HG03064 (cell line): ENCODE measurements around the gene CTNNA1.
"Not testable (repeated sequence)": the region's sequence is repeated elsewhere in the genome, so short reads cannot be mapped to it uniquely, and the experiment has no call there.

ENCODE experiments used
- ATAC-seq: cut with Tn5 transposase; IDR thresholded peaks from one replicate; pipeline ENCODE4 v1.9.1; 2021; ENCODE audit warnings: low read depth; ENCODE audit not compliant: unreplicated experiment

Gene CTNNA1

GRCh38 chr5:138752951-138753793 is at the start of gene CTNNA1:
Gene CTNNA1 (plus strand): TSS chr5:138753425. CDS start chr5:138781925, 28,500 bp downstream.
- no peak for ATAC-seq

DNA sequence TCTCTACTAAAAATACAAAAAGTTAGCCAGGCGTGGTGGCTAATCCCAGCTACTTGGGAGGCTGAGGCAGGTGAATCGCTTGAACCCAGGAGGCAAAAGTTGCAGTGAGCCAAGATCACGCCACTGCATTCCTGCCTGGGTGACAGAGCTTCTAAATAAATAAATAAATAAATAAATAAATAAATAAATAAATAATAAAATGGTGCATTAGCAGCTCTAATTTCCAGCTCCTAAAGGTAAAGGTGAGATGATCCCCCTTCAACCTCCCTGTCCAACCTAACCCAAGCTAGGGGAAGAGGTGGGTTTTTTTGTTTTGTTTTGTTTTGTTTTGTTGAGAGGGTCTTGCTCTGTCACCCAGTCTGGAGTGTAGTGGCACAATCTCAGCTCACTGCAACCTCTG is 49.4 kb upstream of the CTNNA1 start:
- not testable (repeated sequence) for ATAC-seq

- no peak for ATAC-seq
Measured at GRCh38 chr5:138705007-138705406, 48.2 kb upstream of the CTNNA1 start.

DNA sequence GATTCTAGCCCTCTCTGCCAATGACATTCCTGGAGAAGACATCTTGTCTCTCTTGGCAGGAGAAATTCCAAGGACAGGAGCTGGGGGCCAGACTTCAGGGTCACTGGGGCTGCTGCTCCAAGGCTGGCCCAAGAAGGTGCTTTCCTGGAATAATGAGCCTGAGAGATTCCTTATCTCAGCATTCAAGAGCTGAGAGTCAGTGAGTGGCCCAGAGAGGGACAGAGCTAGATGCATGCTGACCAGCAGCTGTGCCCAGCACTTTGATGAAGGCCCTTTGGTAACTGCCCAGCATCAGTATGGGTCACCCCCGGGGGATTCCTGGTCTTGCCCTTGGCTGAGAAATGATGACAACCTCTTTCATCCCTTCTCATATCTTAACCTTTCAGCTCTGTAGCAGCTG is 47.7 kb upstream of the CTNNA1 start:
- no peak for ATAC-seq

DNA sequence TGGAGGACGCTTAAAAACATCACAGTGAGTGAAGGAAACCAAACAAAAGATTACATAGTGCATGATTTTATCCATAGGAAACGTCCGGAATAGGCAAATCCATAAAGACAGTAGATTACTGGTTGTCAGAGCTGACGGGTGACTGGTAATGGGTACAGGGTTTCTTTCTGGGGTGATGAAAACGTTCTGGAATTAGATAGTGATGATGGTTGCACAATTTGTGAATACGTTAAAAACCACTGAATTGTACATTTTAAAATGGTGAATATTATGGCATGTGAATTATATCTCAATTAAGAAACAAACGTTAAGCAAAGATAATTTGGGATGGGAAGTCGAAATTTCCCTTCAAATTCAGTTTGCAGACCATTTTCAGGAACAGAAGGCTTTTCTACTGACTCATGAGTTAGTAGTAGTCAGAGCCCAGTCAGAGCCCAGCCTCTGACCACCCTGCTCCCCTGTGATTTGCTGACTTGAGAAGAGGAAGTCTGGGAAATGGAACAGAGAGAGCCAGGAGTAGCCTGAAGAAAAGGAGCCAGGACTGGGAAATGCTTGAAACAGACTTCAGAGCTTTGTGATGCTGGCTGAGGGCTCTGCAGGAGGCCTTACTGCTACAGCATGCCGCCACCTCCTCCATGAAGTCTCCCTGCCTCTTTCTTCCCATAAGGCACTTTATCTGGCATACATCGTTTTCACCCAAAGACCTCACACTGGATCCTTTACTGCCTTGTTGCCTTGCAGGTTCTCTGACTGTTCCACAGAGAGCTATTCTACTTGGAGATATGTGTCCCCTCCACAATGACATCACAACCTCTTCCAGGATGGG is 46.4 kb upstream of the CTNNA1 start:
- no peak for ATAC-seq

DNA sequence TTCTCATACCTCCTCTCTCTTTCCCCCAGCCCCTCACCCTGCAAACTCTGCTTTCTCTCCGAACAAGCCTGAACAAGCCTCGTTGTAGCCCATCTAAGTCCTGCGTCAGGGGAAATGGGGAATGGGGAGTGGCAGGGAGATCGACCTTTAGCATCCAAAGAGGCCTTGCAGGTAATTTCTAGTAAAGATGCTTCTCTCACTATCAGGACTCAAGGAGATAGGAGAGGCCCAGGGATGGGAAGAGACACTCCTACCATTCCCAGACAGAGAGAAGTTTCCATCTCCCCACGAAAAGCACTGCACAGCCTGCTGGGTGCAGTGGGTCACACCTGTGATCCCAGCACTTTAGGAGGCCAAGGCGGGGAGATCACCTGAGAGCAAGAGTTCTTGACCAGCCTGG is 44.4 kb upstream of the CTNNA1 start:
- ATAC-seq, result no peak

GRCh38 chr5:138709202-138709601 is 44.0 kb upstream of the CTNNA1 start:
- ATAC-seq, result no peak

DNA sequence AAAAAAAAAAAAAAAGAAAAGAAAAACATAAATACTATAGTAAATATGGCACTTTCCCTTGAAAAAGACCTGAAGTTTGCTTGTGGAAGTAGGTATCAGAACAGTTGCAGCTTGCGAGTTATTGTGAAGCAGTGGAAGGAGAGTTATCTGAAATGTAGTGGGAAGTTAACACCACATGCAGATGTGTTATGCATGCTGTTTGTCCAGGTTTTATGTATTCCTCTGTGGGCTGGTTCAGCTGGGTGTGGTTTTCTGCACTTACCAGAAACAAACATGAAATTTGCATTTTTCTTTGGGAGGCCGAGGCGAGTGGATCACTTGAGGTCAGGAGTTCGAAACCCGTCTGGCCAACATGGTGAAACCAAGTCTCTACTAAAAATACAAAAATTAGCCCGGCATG is 42.1 kb upstream of the CTNNA1 start:
- no peak for ATAC-seq

- no peak for ATAC-seq
Measured at GRCh38 chr5:138711811-138712210, 41.4 kb upstream of the CTNNA1 start.

- no peak for ATAC-seq
Measured at GRCh38 chr5:138712324-138712723, 40.9 kb upstream of the CTNNA1 start.

- ATAC-seq, result no peak
Measured at GRCh38 chr5:138712791-138713190, 40.4 kb upstream of the CTNNA1 start.

GRCh38 chr5:138713247-138713646 is 40.0 kb upstream of the CTNNA1 start:
- no peak for ATAC-seq

DNA sequence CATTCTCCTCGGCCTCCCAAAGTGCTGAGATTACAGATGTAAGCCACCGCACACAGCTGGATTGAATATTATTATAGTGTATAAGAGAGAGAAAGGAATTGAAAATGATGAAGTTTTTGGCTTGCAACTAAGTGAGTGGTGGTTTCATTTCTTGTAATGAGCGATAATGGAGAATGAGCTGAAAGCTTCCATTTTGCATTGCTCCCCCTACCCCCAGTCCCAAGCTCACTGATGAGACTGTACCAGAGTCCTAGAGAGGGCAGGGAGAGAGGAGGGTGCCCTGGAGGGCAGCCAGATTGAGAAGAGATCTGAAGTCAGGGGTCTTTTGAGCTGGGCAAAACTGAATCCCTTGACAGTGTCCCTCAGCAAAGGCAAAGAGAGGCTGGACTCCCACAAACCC is 38.5 kb upstream of the CTNNA1 start:
- ATAC-seq, result no peak

GRCh38 chr5:138715931-138716432 is 37.2 kb upstream of the CTNNA1 start:
- not testable (repeated sequence) for ATAC-seq

GRCh38 chr5:138716456-138716924 is 36.7 kb upstream of the CTNNA1 start:
- ATAC-seq, result no peak

DNA sequence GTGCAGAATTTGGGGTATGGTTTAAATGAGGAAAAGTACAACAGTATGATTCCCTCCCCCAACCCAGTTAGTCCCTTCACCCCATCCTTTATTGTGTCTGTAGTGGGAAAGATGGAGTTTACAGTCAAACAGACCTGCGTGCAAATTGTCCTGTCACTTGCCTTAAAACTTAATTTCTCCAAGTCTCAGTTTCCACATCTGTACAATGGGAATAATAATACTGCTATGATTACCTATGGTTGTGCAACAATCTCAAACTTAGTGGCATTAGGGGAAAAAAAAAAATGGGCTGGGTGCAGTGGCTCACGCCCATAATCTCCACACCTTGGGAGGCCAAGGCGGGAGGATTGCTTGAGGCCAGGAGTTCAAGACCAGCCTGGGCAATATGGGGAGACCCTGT is 35.8 kb upstream of the CTNNA1 start:
- ATAC-seq, result no peak

- ATAC-seq, result no peak
Measured at GRCh38 chr5:138719811-138720210, 33.4 kb upstream of the CTNNA1 start.

GRCh38 chr5:138720840-138721239 is 32.4 kb upstream of the CTNNA1 start:
- no peak for ATAC-seq

- no peak for ATAC-seq
Measured at GRCh38 chr5:138721979-138722378, 31.2 kb upstream of the CTNNA1 start.

DNA sequence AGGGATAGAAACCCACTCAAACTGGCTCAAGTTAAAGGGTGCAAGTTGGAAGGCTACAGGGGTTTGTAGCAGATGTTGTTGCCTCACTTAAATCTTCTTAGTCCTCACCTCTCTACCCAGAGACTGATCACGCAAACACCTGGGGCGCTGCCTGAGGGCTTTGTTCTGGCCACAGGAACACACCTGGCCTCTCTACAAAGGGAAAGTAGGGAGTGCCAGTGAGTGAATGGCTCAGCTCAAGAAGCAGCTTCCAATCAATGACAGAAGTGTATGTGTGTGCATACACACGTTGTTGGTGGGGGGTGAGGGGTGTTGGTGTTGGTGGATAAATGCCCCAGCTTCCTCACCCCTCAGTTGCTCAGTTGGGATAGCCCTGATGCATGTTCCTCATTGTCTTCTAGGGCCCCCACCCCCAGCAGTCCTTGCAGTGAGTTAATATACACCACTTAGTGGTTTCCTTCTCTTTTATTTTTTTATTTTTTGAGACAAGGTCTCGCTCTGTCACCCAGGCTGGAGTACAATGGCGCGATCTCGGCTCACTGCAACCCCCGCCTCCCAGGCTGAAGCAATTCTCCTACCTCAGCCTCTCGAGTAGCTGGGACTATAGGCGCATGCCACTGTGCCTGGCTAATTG is 30.6 kb upstream of the CTNNA1 start:
- ATAC-seq, result no peak
